SH-SY5Y (cell line): ENCODE data around the gene DLGAP4.

Experiments used
- GATA2 ChIP-seq: IDR thresholded peaks from 2 replicates; pipeline ENCODE4 v1.6.1; 2011; ENCODE audit warnings: mild to moderate bottlenecking, low read depth, low read length
- GATA3 ChIP-seq: IDR thresholded peaks from 2 replicates; pipeline ENCODE4 v1.6.1; 2011; ENCODE audit warnings: low read depth, mild to moderate bottlenecking, low read length, moderate library complexity

DLGAP4 gene

GRCh38 chr20:36319356-36320260, 13.5 kb downstream of the DLGAP4 start:
- no peak for TF ChIP-seq GATA3
- no peak for TF ChIP-seq GATA2

GRCh38 chr20:36320261-36320897, 14.2 kb downstream of the DLGAP4 start:
- TF ChIP-seq GATA2 (no peak), GATA3 (no peak)

GRCh38 chr20:36320898-36321695, 15.0 kb downstream of the DLGAP4 start:
- TF ChIP-seq GATA2 (no peak), GATA3 (no peak)

GRCh38 chr20:36322131-36322530, 16.0 kb downstream of the DLGAP4 start:
- no peak for TF ChIP-seq GATA2

- TF ChIP-seq GATA2 (no peak), GATA3 (no peak)
Observed at GRCh38 chr20:36330091-36330490, 24.0 kb downstream of the DLGAP4 start.

- TF ChIP-seq GATA3 (no peak), GATA2 (no peak)
Observed at GRCh38 chr20:36331209-36331608, 25.1 kb downstream of the DLGAP4 start.

GRCh38 chr20:36333841-36334240, 27.7 kb downstream of the DLGAP4 start:
- TF ChIP-seq GATA3 (no peak), GATA2 (no peak)

GRCh38 chr20:36334281-36335205, 28.4 kb downstream of the DLGAP4 start:
- no peak for TF ChIP-seq GATA3
- TF ChIP-seq GATA2 = no peak

- TF ChIP-seq GATA3 = no peak
- no peak for TF ChIP-seq GATA2
Observed at GRCh38 chr20:36335206-36335870, 29.2 kb downstream of the DLGAP4 start.

- TF ChIP-seq GATA2 (no peak), GATA3 (no peak)
Observed at GRCh38 chr20:36336204-36336603, 30.1 kb downstream of the DLGAP4 start.

- TF ChIP-seq GATA2 (no peak), GATA3 (no peak)
Observed at GRCh38 chr20:36336954-36337704, 31.0 kb downstream of the DLGAP4 start.

- TF ChIP-seq GATA2 (no peak), GATA3 (no peak)
Observed at GRCh38 chr20:36337886-36338285, 31.7 kb downstream of the DLGAP4 start.
